Fibroblast of skin of left quadriceps (primary cell): ENCODE data around the gene VAMP8.
"Not testable (repeated sequence)": the region's sequence is repeated elsewhere in the genome, so short reads cannot be mapped to it uniquely, and the experiment has no call there.

Experiments
- DNase-seq, 2 experiments: peaks; one replicate each; pipeline ENCODE4 v3.0.0-alpha.2; 2013; ENCODE audit warnings: low read depth in 2 of 2

Gene VAMP8

GRCh38 chr2:85577386-85578242 lies at the start of gene VAMP8:
Gene VAMP8, plus strand, starts transcription at chr2:85577586. Its CDS starts 61 bp downstream, at chr2:85577647.
- DNase-seq: no peak

- no peak for DNase-seq
Observed at GRCh38 chr2:85527787-85528186, 49.6 kb upstream of the VAMP8 start.

GRCh38 chr2:85528355-85528754 lies 49.0 kb upstream of the VAMP8 start:
- no peak for DNase-seq

- no peak for DNase-seq
Observed at GRCh38 chr2:85529809-85530208, 47.6 kb upstream of the VAMP8 start.

GRCh38 chr2:85531589-85531988 lies 45.8 kb upstream of the VAMP8 start:
- no peak for DNase-seq

- DNase-seq: no peak
Observed at GRCh38 chr2:85534099-85534498, 43.3 kb upstream of the VAMP8 start.

GRCh38 chr2:85534881-85535280 lies 42.5 kb upstream of the VAMP8 start:
- DNase-seq: no peak

- DNase-seq: peak; percentile 53 to 57
Observed at GRCh38 chr2:85536479-85536878, 40.9 kb upstream of the VAMP8 start.

- DNase-seq: no peak
Observed at GRCh38 chr2:85537600-85538506, 39.5 kb upstream of the VAMP8 start.

GRCh38 chr2:85538507-85539360 lies 38.7 kb upstream of the VAMP8 start, which contains the start of gene MAT2A:
Gene MAT2A, plus strand, starts transcription at chr2:85539168. Its CDS starts 120 bp downstream, at chr2:85539288.
- DNase-seq: peak; percentile 84 to 86

GRCh38 chr2:85539361-85540132 lies 37.8 kb upstream of the VAMP8 start:
- peak; percentile 28 to 39 for DNase-seq

GRCh38 chr2:85540133-85540648 lies 37.2 kb upstream of the VAMP8 start:
- DNase-seq: no peak

- DNase-seq: no peak
Observed at GRCh38 chr2:85541262-85541661, 36.1 kb upstream of the VAMP8 start.

GRCh38 chr2:85541753-85542457 lies 35.5 kb upstream of the VAMP8 start:
- no peak for DNase-seq

GRCh38 chr2:85542777-85543176 lies 34.6 kb upstream of the VAMP8 start:
- no peak for DNase-seq

- DNase-seq: not testable (repeated sequence)
Observed at GRCh38 chr2:85544254-85544691, 33.1 kb upstream of the VAMP8 start.

GRCh38 chr2:85544915-85545779 lies 32.2 kb upstream of the VAMP8 start:
- not testable (repeated sequence) for DNase-seq

- DNase-seq: no peak
Observed at GRCh38 chr2:85545780-85546240, 31.6 kb upstream of the VAMP8 start.
